ENCODE data around the gene LRP1B.

GRCh38 chr2:141021611-141022010 lies 1109.2 kb downstream of the LRP1B start:
- TF ChIP-seq CTCF (conservative IDR thresholded peaks at IDR 0.05; ENCODE audit: low read length), result no peak
- TF ChIP-seq EZH2phosphoT487 (IDR thresholded peaks at IDR 0.05; ENCODE audit: borderline replicate concordance), result no peak
